Measurements from ENCODE around the gene ANKRD60.

Gene ANKRD60, protein sequence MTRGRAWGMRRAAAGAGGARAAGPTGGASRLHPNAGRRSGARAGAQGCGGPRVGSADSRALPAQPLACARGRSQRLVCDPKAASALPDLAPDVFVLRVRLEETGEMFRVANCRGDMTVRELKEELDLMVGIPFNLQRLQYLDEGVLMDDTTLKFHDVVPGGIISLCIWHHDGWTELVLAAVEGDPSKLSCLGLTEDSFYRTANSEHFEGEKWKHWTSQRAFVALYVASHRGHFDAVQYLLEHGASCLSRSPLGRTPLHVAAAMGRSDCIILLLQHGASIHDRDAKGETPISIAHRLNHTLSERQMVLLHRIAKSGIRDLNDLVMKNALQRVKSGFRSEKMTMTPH

DNA sequence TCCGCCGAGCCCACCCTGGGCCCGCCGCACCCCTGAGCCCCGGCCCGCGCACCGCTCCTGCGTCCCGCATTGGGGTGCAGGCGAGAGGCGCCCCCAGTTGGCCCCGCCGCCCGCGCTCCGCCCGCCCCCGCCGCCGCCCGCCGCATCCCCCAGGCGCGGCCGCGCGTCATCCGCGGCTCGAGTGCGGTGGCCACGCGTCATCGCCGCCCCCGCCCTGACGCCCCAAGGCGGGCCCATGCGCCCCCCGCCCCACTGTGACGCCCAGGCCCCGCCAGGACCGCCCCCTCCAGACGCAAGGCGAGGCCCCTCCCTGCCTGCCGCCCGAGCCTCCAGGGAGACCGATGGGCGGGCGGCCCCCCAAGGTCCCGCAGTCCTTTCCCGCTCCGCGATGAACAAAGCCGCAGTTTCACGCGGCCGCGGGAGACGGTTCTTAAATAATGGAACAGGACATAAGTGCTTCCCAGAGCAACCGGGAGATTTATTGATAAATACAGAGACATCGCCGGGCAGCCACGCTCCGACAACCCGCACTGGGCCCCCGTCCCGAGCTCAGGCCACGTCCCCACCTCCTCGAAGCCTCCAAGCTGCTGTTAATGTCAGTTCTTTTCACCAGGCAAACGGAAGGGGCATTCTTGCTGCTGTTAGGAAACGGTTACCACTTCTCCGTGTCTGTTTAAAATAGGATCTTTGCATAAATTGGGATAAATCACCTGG is at the start of gene ANKRD60:
TSS of gene ANKRD60 (minus strand) at position 170 of the 714 bp plus-strand sequence. CDS start at position 170, 0 bp downstream.
- DNase-seq (ENCODE audit: low spot score): no peak

- DNase-seq (ENCODE audit: low spot score): no peak
These were observed 49.4 kb upstream of the ANKRD60 start for GRCh38 chr20:58277578-58278472.

- no peak for DNase-seq (ENCODE audit: low spot score)
These were observed 48.7 kb upstream of the ANKRD60 start for GRCh38 chr20:58277107-58277506.

GRCh38 chr20:58274384-58274783 is 45.9 kb upstream of the ANKRD60 start:
- DNase-seq (ENCODE audit: low spot score): no peak

DNA sequence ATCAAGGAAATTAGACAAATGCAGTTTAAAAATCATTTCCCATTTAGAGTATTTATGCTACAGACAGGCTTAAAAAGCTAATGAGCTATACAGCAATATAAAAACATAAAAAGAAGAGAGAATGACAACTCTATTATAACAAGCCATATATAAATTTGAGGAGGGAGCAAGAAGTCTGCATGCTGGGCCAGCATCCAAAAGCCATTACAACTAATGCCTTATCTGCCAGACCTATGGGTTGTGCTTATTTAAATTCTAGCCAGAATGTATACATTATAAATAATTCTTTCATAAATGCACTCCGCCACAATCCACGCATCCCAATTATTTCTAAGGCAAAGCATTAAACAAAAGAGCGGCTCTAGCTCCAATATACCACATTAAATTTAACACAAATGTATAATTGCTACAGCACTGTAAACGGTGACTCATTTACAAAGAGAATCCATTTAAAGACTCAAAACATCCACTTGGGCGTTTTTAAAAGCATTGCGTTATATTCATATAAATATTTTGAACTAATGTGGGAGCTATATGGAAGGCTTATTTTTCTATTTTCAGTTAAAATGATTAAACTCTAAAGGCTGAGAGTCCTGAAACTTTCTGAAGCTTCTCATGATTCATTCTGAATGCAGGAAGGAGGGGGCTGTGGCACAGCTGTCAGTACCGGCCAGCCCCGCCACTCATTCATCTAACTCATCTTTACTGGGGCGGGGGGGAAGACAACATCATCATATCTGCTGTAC is 43.3 kb upstream of the ANKRD60 start:
- DNase-seq (ENCODE audit: low spot score): no peak

DNA sequence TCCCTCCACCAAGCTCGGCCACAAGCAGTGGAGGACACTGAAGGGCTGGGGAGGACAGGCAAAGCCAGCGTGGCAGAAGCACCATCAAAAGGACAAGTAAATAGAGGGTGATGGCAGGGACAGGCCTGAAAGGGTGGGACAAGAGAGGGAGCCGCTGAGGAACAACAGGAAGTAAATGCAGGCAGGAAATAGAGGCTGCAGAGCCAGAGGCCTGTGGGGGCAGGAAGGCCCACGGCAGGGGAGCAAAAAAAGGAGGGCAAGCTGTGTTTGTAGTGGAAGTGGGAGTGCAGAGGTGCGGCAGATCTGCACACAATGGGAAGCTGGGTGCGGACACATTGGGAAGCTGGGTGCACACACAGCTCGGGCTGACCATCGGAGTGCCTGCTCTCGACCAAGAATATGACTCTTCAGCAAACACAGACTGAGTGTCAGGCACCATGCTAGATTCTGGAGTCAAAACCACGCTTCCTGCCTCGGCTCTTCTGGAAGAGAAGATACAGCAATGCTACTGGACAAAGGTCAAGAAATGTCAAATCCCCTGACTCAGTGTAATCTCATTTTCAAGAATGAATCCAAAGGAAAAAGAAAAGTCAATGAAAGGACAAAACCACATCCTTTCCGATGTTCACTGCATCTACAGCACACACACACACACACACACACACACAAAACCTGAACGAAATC is 40.6 kb upstream of the ANKRD60 start:
- no peak for DNase-seq (ENCODE audit: low spot score)

GRCh38 chr20:58268421-58268821 is 40.0 kb upstream of the ANKRD60 start:
- DNase-seq (ENCODE audit: low spot score): no peak

DNA sequence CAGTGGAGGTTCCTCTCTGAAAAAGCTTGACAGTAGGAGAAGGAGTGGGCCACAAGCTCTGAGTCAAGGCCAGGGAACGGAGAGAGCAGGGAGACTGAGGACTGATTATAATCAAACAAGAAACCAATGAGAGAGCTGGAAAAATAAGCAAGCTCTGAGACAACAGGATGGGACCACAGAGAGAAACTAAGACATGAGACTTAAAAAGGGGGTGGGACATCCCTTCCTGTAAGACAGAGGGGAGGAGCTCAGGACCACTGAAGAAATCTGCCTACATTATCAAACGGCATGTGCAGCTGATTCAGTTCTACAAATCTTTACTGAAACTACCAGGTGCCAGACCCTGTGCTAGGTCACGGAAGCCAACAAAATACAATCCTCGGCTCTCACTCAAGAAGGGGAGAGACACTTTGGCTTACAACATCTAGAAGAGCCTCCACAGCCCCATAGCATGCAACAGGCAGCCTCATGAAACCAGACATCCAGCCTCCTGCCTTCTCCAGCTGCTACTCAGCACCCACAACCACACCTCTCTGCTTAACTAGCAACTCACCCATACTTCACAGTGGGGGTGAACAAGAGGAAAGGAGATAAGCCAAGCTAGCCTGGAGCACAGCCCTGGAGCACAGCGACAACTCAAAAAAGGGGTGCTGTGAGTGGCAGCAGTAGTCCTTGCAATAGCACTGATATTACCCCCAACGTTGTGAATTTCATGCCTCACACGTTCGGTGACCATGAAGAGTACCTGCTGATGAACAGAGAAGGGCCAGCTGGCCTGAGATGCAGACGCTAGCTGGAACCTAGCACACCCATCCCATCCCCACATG is 39.1 kb upstream of the ANKRD60 start:
- DNase-seq (ENCODE audit: low spot score): no peak

DNA sequence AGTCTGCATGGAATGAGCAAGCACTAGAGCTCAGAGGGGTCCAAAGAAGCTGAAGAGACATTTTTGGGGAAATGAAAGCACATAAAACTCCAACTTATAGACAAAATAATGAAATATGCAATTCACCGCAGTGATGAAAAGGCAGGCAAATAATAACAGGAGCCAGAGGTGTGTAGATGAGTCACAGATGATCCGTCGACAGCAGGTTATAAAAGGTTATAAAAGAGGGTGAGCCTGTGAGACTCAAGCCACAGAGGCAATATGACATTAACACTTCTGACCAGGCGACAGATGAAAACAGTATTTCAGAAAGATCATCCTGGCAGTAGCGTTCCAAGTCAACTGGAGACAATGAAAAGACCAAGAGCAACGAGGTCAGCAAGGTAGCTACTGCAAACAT is 35.8 kb upstream of the ANKRD60 start:
- no peak for DNase-seq (ENCODE audit: low spot score)

DNA sequence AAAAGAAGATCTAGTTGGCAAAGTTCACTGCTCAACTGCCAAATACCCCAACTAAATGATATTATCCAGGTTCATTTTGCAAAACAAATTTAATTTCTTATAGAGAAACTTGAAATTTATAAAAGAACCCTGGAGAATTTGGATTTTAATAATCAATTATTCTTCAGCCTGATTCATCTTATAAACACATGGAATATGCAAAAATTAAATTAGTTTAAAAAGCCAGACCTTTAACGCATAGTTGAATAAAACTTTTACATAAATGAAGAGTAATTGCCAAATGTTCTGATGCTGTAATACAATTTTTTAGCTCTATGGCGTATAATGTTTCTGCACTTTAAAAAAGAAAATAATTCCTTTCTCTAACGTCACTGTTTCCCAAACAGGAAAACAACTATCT is 33.2 kb upstream of the ANKRD60 start:
- no peak for DNase-seq (ENCODE audit: low spot score)

DNA sequence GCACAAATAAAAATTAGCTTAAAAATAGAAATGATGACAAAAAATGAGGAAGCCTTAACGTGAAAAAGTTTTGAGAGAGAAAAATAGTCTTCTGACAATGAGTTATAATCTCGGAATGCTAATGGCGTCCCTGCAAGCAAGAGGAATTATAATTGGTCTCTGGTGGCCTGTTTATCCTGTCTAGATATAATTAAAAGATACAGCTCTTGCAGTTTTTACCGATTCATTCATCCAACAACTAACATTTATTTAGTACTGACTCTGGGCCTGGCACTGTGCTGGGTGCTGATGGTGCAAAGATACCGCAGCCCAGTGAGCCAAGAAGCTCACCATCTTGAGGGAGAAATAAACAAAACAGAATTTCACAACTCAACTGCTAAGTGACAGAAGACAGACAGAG is 31.6 kb upstream of the ANKRD60 start:
- DNase-seq (ENCODE audit: low spot score): no peak

DNA sequence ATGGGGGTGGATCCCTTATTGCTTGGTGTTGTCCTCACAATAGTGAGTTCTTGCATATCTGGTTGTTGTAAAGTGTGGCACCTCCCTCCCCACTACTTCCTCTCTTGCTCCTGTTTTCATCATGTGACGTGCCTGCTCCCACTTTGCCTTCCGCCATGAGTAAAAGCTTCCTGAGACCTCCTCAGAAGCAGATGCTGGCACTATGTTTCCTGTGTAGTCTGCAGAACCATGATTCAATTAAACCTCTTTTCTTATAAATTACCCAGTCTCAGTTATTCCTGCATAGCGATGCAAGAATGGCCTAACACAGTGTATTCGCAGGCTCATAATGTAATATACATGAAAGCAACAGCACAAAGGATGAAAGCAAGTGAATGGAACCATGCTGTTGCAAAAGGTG is 28.4 kb upstream of the ANKRD60 start:
- no peak for DNase-seq (ENCODE audit: low spot score)

DNA sequence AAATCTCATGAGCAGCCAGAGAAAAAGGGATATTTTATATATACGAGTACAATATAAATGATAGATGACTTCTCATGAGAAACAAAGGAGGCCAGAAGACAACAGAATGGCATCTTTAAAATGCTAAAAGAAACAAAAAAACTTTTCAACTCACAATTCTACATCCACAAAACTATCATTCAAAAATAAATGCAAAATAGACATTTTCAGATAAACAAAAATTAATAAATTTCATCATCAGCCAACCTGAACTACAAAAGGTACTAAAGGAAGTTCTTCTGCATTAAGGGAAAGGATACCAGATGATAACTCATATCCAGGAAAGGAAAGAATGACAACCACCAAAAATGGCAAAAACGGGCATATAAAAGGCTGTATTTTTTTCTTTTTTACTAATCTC is 27.9 kb upstream of the ANKRD60 start:
- DNase-seq (ENCODE audit: low spot score): no peak

DNA sequence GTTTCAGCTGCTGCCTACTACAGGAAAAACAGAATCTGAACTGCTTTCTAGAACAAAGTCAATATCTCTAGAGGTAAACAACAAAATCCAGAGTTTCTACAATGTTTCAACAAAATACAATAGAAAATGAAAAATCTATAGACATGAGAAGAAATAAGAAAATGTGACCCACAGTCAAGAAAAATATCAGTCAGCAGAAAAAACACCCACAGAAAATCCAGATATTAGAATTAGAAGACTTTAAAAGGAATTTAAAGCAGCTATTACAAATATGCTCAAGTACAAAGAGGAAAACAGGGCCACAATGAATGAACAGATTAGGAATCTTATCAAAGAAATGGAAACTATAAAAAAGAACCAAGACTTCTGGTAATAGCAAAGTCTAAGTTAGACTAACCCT is 26.4 kb upstream of the ANKRD60 start:
- DNase-seq (ENCODE audit: low spot score): no peak

GRCh38 chr20:58251979-58252591 is 23.6 kb upstream of the ANKRD60 start:
- DNase-seq (ENCODE audit: low spot score): no peak

GRCh38 chr20:58251348-58251978 is 23.0 kb upstream of the ANKRD60 start:
- DNase-seq (ENCODE audit: low spot score): no peak

DNA sequence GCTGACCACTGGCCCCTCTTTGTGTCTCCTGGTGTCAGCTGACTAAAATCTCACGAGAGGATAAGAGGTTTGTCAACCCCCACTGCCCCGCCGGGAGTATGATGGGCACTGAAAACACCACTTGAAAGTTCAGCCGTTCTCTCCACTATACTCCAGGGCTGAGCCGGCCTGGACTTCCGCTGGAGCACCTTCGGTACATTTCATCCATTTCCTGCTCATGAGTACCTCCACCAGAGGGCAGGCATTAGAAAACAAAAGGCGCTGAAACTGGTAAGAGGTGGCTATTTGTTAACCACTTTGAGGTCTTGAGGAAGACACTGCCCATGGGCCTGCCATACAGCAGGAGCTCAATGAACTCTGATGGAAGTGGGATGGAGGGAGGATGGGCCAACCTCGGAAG is 17.9 kb upstream of the ANKRD60 start:
- DNase-seq (ENCODE audit: low spot score): no peak

- no peak for DNase-seq (ENCODE audit: low spot score)
These were observed 17.5 kb upstream of the ANKRD60 start for GRCh38 chr20:58245931-58246330.

GRCh38 chr20:58245181-58245891 is 16.9 kb upstream of the ANKRD60 start:
- no peak for DNase-seq (ENCODE audit: low spot score)

Measured in hematopoietic multipotent progenitor cell treated with erythropoietin and hydrocortisone succinate and interleukin-3 and kit ligand, for 17 days (in vitro differentiated cells).